ENCODE data around the gene SYNDIG1. TPM values are rescaled to one million over a fixed set of nuclear protein-coding genes. Genes with fewer than 3 reads are reported as not detected.

The SYNDIG1 gene
- total RNA-seq, 2 experiments from 2014 or later: not detected

DNA sequence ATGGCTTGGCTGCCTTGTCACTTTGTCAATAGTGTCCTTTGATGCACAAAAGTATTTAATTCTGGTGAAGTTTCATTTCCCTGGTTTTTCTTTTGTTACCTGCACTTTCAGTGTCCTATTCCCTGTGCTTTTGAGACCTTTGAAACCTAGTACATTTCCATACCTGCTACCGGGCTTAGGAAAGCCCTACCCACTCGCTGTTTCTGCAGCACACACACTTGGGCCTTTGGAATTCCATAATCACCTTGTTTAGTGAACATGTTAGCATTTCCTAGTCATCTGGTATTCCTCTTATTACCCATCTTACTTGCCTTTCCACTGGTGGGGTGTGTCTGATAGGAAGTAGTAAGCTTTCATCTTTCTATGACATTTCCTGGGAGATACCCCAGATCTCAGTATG is 19.3 kb upstream of the SYNDIG1 start:
- CTCF ChIA-PET: no interaction called here
- H3K4me1 Mint-ChIP-seq (ENCODE audit: low read depth): peaks cover 7% of the 10 kb centered on the region
- no peak overlapping the region for H3K27ac Mint-ChIP-seq
- H3K9me3 Mint-ChIP-seq: no peaks in the 10 kb centered on the region
- H3K27me3 ChIP-seq (ENCODE audit: control insufficient read depth in 1 of 2, insufficient read depth in 2 of 2, low read length in 2 of 2): no peaks in the 10 kb centered on the region
- no peaks in the 10 kb centered on the region for H3K4me1 ChIP-seq (ENCODE audit: insufficient read depth, low read length)
- POLR2A ChIA-PET: no interaction called here
- no peaks in the 10 kb centered on the region for H3K36me3 ChIP-seq (ENCODE audit: insufficient read depth, low read length)
- H3K4me3 Mint-ChIP-seq: no peak overlapping the region
- no peak overlapping the region for H3K4me3 ChIP-seq (ENCODE audit: low read length)
- intact Hi-C loops (cut with DNase I, micrococcal nuclease): no loop called here
- TF ChIP-seq, protein P1, sequence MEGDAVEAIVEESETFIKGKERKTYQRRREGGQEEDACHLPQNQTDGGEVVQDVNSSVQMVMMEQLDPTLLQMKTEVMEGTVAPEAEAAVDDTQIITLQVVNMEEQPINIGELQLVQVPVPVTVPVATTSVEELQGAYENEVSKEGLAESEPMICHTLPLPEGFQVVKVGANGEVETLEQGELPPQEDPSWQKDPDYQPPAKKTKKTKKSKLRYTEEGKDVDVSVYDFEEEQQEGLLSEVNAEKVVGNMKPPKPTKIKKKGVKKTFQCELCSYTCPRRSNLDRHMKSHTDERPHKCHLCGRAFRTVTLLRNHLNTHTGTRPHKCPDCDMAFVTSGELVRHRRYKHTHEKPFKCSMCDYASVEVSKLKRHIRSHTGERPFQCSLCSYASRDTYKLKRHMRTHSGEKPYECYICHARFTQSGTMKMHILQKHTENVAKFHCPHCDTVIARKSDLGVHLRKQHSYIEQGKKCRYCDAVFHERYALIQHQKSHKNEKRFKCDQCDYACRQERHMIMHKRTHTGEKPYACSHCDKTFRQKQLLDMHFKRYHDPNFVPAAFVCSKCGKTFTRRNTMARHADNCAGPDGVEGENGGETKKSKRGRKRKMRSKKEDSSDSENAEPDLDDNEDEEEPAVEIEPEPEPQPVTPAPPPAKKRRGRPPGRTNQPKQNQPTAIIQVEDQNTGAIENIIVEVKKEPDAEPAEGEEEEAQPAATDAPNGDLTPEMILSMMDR (IDR thresholded peaks at IDR 0.05): no peak
- ATAC-seq (ENCODE audit: poor library complexity): no peak
- DNase-seq: no peak
- no peaks in the 10 kb centered on the region for H3K27me3 Mint-ChIP-seq
- H3K27ac ChIP-seq (ENCODE audit: low read depth in 1 of 2, low read length in 2 of 2): no peak overlapping the region
- H3K9me3 ChIP-seq (ENCODE audit: control insufficient read depth in 1 of 2, insufficient read depth in 1 of 2, low read length in 2 of 2): no peaks in the 10 kb centered on the region
- no peaks in the 10 kb centered on the region for H3K36me3 Mint-ChIP-seq (ENCODE audit: low read depth)

DNA sequence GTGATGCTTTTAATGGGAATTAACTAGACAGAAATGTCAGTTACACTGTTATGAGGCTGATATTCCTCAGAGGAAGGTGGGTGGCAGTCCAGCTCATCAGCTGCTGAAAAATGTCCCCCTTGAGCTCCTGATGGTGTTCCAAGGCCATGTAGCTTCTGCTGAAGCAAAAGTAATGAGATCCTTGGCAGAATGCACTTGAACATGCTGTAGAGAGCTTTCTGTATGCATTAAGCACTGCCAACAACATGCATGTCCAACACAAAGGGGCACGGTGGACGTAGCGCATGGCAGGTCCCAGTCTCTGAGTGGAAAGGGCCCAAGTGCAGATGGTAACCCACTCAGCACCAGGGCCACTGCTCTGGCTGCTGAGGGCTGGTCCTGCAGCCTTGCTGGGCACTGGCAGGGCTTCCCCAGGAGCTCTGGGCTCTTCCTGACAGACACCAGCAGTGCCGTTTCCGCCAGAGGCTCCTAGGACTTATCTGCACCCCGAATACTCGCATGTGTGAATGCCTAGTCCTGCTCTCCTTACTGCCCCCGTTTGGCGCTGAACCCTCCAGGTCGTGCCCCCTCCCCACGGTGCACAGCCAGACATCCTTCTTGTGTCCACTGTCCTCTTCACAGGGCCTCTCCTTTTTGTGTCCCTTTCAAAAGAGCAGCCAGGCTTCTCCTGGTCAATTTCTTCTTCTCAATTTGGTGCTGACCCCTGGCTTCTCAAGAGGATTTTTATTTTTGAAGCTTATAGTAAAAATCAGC is 18.6 kb upstream of the SYNDIG1 start:
- H3K27ac Mint-ChIP-seq: no peak overlapping the region
- TF ChIP-seq, protein P1 (IDR thresholded peaks at IDR 0.05): no peak
- H3K4me1 Mint-ChIP-seq (ENCODE audit: low read depth): peaks cover 7% of the 10 kb centered on the region
- Histone ChIP-seq H3K27ac (ENCODE audit: low read depth in 1 of 2, low read length in 2 of 2) (no peak overlapping the region), H3K4me1 (ENCODE audit: insufficient read depth, low read length) (no peaks in the 10 kb centered on the region), H3K4me3 (ENCODE audit: low read length) (no peak overlapping the region), H3K27me3 (ENCODE audit: control insufficient read depth in 1 of 2, insufficient read depth in 2 of 2, low read length in 2 of 2) (no peaks in the 10 kb centered on the region), H3K9me3 (ENCODE audit: control insufficient read depth in 1 of 2, insufficient read depth in 1 of 2, low read length in 2 of 2) (no peaks in the 10 kb centered on the region), H3K36me3 (ENCODE audit: insufficient read depth, low read length) (no peaks in the 10 kb centered on the region)
- ATAC-seq (ENCODE audit: poor library complexity) (no peak), DNase-seq (no peak)
- POLR2A ChIA-PET: no interaction called here
- no peaks in the 10 kb centered on the region for H3K9me3 Mint-ChIP-seq
- intact Hi-C loops (cut with DNase I, micrococcal nuclease): no loop called here
- no peaks in the 10 kb centered on the region for H3K36me3 Mint-ChIP-seq (ENCODE audit: low read depth)
- no peaks in the 10 kb centered on the region for H3K27me3 Mint-ChIP-seq
- CTCF ChIA-PET: no interaction called here
- no peak overlapping the region for H3K4me3 Mint-ChIP-seq

DNA sequence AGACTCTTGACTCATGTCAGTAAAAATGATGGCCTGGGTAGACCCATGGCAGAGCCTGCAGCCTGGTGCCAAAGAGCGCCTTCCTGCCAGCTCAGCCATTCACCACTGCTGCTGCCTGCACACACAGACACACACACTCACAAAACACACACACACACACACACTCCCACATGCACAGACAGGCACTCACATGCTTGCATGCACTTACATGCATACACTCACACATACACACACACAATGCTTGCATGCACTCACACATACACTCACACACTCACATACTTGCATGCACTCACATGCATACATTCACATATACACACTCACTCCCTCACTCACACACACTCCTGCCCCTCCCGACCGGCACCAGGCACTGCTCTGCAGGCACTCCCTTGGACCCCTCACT is 18.0 kb upstream of the SYNDIG1 start:
- H3K36me3 Mint-ChIP-seq (ENCODE audit: low read depth): no peaks in the 10 kb centered on the region
- Histone ChIP-seq H3K27ac (ENCODE audit: low read depth in 1 of 2, low read length in 2 of 2) (no peak overlapping the region), H3K27me3 (ENCODE audit: control insufficient read depth in 1 of 2, insufficient read depth in 2 of 2, low read length in 2 of 2) (no peaks in the 10 kb centered on the region), H3K9me3 (ENCODE audit: control insufficient read depth in 1 of 2, insufficient read depth in 1 of 2, low read length in 2 of 2) (no peaks in the 10 kb centered on the region), H3K36me3 (ENCODE audit: insufficient read depth, low read length) (no peaks in the 10 kb centered on the region), H3K4me3 (ENCODE audit: low read length) (no peak overlapping the region), H3K4me1 (ENCODE audit: insufficient read depth, low read length) (no peaks in the 10 kb centered on the region)
- no peaks in the 10 kb centered on the region for H3K27me3 Mint-ChIP-seq
- peaks cover 7% of the 10 kb centered on the region for H3K4me1 Mint-ChIP-seq (ENCODE audit: low read depth)
- no peak overlapping the region for H3K4me3 Mint-ChIP-seq
- DNase-seq (no peak), ATAC-seq (ENCODE audit: poor library complexity) (no peak)
- TF ChIP-seq, protein P1 (IDR thresholded peaks at IDR 0.05): no peak
- CTCF ChIA-PET: no interaction called here
- H3K9me3 Mint-ChIP-seq: no peaks in the 10 kb centered on the region
- H3K27ac Mint-ChIP-seq: no peak overlapping the region
- POLR2A ChIA-PET: no interaction called here
- intact Hi-C loops (cut with DNase I, micrococcal nuclease): no loop called here
